Jurkat, Clone E6-1 (cell line): ENCODE results near the gene PCYOX1L.

ENCODE experiments used
- DNase-seq: peaks from one replicate; pipeline ENCODE4 v3.0.0-alpha.2; 2011; ENCODE audit warnings: low read depth, low spot score
- H3K4me3 ChIP-seq: 2 replicates; pipeline ENCODE4 v1.5.1; 2011; ENCODE audit warnings: mild to moderate bottlenecking, low read length, control low read depth, moderate library complexity

Gene PCYOX1L

DNA sequence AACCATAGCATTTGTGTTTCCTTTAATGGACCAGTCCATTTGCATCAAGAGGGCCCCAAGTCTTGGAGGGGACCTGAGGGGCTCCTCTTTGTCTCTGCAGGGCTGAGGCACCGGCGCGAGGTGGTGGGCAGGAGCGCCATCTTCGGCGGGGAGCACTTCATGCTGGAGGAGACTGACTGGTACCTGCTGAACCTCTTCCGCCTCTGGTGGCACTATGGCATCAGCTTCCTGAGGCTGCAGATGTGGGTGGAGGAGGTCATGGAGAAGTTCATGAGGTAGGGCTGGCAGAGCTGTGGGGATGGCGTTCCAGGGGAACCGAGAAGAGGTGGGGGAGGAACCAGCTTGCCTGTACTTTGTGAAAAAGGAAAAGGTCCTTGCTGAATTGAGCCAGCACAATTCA is 6.1 kb downstream of the PCYOX1L start:
- no peak for DNase-seq
- H3K4me3 ChIP-seq: no peak overlapping the region

DNA sequence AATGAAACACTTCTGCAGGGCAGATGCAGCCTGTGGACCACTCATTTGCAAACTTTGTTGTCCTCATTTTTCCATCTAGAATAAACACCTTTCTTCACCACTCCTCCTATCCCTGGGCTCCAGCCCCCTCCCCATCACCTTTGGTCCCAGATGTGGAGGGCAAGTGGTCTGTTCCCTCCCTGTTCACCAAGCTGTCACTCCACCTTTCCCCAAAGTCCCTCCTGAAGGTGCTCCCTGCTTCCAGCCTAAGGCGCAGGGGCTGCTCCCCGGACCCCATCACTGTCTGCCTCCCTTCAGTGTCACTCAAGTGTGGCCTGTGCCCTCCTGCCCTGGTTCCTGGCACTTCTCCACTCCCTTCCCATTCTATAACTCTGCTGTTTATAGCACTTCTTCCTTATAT is 6.9 kb downstream of the PCYOX1L start:
- no peak for DNase-seq
- H3K4me3 ChIP-seq: no peak overlapping the region

DNA sequence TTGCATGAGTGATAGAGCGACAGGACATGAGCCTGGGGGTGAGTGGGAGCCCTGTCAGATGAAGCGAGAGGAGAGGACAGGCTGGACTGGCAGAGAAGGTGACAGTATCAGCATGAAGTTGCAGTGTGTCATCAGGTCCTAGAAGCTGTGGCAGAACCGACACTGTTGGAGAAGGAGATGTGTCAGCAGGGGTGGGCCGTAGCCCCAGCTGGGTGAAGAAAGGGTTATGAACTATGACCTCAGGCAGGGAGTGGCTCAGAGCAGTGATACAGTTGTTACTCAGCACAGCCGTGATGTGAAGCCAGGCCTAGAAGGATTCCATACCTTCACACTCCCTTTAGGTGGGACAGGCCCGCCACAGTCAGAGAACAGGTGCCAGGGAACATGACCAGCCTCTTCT is 7.6 kb downstream of the PCYOX1L start:
- no peak for DNase-seq
- H3K4me3 ChIP-seq: no peak overlapping the region

DNA sequence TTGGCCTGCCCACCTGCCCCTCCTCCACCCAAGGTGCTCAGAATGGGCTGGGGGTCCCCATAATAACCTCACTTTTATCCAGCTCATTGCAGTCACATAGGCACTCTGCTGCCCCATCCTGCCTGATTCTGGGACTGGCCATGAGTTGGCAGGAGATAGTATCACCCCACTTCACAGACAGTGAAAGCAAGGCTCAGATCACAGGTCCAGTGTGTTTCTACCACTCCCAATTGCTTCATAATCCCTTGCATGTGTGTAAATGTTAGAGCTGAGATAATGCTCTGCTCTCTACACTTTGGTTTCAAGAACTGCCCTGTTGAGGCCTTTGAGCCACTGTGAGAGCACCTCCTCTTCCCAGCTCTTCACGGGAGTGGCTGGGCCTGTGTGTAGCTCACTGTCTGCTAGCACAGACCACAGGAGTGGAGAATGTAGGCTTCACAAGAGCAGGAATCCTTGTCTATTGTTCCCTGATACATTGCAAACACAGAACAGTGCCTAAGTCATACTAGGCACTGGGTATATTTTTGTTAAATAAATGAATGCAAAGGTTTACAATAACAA is 8.4 kb downstream of the PCYOX1L start:
- DNase-seq: no peak
- no peak overlapping the region for H3K4me3 ChIP-seq

DNA sequence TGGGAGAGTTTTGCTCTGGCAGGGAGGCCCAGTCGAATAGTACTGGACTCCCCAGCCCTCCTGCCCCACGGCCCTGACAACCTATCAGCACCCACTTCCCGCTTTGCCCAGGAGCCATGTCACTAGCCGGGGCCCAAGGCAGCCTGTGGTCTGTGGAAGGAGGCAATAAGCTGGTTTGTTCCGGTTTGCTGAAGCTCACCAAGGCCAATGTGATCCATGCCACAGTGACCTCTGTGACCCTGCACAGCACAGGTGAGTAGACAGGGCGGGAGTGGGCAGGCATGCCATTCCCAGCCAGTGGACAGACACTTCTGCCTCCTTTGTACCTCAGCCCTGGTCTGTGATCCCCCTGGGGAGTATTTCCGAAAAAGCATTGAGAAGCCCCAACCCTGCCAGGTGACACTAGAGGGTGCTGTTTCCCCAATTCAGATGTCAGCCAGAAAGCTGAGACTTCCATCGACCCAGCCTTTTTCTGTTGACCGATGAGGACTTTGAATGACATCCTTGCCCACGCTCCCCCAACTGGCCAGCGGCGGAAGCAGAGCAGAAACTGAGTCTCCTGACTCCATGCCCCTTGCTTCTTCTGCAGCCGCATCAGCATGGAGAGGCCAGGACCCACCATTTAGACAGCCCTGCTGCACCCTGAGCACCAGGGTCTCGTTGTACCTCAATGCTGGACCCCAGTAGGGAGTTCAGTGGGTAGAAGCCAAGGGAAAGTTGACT is 9.6 kb downstream of the PCYOX1L start:
- no peak for DNase-seq
- H3K4me3 ChIP-seq: no peak overlapping the region

DNA sequence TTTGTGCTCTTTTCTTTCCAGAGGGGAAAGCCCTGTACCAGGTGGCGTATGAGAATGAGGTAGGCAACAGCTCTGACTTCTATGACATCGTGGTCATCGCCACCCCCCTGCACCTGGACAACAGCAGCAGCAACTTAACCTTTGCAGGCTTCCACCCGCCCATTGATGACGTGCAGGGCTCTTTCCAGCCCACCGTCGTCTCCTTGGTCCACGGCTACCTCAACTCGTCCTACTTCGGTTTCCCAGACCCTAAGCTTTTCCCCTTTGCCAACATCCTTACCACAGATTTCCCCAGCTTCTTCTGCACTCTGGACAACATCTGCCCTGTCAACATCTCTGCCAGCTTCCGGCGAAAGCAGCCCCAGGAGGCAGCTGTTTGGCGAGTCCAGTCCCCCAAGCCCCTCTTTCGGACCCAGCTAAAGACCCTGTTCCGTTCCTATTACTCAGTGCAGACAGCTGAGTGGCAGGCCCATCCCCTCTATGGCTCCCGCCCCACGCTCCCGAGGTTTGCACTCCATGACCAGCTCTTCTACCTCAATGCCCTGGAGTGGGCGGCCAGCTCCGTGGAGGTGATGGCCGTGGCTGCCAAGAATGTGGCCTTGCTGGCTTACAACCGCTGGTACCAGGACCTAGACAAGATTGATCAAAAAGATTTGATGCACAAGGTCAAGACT is 10.3 kb downstream of the PCYOX1L start:
- H3K4me3 ChIP-seq: no peak overlapping the region
- DNase-seq: no peak

DNA sequence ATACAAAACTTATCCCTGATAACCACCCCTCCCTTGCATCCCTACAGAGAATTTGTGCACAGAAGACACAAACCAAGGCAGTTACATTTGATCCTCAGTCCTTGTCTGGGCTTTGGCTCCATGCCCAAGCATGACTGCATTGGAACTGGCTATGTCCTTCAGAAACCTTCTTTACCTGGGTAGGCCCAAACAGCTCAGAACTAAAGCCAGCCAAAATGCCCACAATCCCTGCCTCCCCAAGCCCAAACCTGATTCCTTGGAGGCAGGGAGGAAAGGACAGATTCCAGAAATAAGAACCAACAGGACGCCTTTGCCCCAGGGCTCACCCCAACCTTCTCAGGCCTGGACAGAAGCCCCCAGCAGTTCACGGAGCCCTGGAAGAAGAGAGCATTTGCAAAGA is 13.0 kb downstream of the PCYOX1L start:
- DNase-seq: no peak
- H3K4me3 ChIP-seq: no peak overlapping the region

DNA sequence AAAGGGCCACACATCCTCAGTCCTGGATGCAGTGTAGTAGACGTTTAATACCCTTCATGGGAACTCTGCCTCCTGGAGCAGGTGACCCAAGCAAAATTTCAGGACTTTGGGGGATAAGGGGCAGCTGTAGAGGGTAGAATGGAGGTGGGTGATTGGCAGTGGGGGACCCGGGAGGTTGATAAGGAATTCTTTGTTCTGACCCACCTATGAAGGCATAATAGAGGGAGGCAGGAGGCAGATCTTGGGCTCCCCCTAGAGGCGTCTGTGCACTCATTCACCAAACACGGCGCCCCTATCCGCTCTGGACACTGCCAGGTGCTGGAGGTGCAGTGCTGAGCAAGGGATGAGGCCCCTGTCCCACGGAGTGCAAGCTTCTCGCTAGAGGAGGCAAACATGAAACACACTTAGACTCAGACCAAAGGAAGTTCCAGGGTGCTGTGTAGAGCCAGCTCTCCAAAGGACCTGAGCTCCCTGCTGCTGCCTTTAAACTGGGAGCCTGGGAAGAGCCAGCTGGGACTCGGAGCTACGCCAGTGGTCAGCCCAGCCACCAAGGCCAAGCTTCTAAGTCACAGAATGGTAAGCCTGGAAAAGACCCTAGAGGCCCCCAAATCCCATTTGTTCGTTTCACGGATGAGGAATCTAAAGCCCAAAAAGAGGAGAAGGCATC is 13.6 kb downstream of the PCYOX1L start:
- no peak overlapping the region for H3K4me3 ChIP-seq
- DNase-seq: peak; percentile 41

DNA sequence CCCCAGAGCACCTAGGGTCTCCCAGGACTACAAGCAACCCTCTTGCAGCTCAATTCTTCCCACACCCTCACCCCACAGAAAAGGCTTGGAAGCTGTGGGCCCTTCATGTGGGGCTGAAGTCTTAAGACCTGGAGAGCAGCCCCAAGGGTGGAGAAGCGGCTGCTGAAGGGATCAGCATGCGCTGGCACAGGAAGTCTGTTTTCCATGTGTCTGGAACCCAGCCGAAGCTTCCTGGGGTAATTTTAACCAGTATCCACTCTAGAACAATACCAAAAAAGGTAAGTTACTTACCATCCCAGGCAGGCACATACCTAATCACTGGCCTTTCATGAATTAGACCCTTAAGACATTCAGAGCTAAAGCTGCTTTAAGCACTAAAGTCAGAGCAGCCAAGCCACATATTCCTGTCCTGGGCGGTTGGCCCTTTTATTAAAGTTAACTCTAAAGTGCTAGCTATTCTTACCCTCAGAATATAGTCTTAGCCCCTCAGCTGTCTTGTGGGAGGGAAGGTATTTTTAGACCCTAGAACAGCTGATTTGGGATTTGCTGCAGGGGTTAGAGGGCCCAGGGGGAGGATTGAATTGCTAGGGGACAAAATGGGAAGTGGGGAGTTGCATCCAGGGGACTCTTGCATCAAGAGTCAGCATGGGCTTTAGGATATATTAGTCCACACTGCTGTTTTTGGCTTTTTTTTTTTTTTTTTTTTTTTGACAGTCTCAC is 14.4 kb downstream of the PCYOX1L start:
- H3K4me3 ChIP-seq: no peak overlapping the region
- no peak for DNase-seq

DNA sequence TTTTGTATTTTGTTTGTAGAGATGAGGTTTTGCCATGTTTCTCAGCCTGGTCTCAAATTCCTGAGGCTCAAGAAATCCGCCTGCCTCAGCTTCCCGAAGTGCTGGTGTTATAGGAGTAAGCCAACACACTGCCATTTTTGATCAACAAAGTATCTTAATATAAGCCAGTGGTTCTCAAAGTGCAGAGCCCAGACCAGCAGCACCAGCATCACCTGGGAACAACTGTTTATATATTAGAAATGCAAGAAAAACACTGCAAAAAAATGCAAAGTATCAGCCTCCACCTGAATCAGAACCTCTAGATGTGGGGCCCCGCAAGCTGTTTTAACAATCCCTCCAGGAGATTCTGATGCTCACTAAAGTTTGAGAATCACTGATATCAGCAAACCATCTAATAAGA is 15.1 kb downstream of the PCYOX1L start:
- no peak for DNase-seq
- no peak overlapping the region for H3K4me3 ChIP-seq

DNA sequence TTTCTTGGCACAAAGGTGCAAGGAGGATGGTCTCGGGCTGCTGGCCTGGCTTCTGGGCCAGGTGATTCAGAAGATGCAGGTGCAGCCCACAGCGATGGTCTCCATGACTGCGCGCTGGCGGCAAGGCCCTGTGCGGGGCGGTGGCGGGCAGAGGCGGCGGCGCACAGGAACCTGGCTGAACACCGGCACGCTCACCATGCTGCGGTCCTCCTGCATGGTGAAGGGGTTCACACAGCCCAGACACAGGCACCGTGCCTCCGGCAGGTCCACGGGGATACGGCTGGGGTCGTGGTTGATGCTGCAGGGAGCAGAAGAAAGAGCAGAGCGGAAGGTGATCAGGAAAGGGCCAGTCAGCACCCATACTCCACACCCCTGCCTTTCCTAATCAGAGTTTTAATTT is 16.5 kb downstream of the PCYOX1L start:
- no peak for DNase-seq

DNA sequence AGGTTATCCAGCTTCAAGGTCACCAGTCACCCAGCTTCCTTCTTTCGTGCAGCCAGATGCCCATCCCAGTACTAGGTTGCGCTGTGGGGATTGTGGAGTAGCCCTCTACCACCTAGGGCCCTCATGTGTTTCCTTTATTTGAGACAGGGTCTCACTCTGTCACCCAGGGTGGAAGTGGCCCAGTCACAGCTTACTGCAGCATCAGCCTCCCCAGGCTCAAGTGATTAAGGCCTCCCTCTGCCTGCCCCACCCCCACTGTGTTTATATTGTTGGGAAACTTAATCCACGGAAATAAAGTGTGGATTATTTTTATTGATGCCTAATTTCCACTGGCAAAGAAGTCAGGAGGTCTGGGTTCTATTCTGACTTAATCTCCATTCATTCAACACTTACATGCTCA is 17.0 kb downstream of the PCYOX1L start:
- DNase-seq: no peak
- no peak overlapping the region for H3K4me3 ChIP-seq

More for the DNA sequence above, 16.5 kb downstream of the PCYOX1L start:
- no peak overlapping the region for H3K4me3 ChIP-seq

DNA sequence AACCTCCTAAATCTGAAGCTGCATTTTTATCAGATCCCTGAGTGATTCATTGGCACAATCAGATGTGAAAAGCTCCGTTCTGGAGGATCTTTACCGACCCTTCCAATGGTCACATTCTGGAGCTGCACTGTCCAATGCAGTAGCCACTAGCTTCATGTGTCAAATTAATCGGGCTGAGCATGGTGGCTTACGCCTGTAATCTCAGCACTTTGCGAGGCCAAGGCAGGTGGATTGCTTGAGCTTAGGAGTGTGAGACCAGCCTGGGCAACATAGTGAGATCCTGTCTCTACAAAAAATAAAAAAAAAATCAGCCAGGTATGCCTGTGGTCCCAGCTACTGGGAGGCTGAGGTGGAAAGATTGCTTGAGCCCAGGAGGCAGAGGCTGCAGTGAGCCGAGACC is 17.6 kb downstream of the PCYOX1L start:
- H3K4me3 ChIP-seq: no peak overlapping the region
- no peak for DNase-seq

DNA sequence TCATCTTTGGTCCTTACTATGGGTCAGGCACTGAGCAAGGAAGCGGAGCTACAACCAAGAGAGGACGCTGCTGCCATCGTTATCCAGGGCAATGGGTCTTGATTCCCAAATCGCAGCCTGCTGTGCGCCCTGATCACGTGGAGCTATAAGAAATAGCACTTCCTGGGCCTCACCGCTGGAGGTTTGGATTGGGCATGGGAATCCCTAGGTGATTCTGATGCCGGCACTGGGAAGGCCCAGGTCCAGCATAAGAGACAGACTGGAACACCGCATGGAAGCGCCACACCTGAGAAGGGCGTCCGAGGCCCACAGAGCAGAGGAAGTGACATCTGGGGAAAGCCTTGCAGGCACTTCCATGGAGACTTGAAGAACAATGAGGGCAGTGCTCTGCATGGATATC is 18.3 kb downstream of the PCYOX1L start:
- no peak overlapping the region for H3K4me3 ChIP-seq
- DNase-seq: no peak

DNA sequence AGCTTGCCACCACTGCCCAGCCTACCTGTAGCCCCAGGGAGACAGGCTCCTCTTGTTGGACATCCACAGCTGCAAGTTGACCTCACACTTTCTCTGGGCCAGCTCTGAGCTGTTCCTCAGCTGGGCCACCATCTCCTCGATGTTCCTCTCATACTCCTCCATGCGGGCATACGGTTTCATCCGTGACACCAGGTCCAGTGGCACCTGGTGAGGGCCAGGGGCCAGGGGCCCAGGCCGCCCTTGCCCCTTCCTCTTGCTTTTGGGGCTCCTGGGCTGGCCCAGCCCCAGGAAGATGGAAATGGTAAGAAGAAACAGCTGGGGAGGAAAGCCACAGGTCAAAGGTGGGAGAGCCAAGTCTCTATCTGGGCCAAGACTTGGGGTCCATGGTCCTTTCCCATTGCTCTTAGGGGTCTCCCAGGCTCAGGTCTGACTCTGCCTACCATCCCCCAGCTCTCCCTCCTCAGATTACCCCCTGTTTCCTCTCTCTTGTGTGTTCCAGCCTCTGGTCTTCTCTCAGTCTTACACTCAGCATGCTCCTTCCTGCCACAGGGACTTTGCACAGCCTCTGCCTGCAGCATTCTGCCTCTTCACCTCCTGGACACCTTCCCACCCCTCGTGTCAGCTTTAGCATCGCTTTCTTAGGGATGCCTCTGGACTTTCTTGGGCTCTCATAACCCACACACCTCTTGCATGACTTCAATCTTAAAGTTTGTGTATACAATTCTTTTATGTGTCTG is 19.0 kb downstream of the PCYOX1L start:
- DNase-seq: no peak
- no peak overlapping the region for H3K4me3 ChIP-seq

DNA sequence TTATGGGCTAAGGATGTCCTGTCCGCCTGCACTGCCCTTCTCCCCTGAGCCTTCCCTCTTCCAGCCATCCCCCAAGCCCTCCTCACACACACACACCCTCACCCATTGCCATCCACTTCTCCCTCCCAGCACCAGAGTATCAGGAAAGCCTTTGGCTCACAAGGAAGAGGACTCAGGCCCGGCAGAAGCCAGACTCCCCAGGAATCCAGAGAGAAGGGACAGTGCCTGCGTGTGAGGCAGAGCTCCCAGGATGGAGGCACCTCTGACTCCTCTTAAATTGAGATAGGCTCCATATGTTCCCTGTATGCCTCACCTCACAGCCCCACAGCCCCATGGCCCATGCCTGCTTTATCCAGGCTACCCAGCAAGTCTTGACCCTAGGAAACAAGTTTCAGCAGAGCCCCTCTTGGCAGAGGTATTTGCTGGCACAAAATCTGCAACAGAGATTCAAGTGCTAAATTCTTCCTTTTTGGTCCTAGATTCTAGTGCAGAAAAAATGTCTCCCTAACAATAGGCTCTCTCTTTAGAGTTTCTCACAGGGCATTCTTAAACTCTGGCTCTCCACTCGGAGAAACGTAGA is 20.5 kb downstream of the PCYOX1L start:
- no peak overlapping the region for H3K4me3 ChIP-seq
- DNase-seq: no peak

DNA sequence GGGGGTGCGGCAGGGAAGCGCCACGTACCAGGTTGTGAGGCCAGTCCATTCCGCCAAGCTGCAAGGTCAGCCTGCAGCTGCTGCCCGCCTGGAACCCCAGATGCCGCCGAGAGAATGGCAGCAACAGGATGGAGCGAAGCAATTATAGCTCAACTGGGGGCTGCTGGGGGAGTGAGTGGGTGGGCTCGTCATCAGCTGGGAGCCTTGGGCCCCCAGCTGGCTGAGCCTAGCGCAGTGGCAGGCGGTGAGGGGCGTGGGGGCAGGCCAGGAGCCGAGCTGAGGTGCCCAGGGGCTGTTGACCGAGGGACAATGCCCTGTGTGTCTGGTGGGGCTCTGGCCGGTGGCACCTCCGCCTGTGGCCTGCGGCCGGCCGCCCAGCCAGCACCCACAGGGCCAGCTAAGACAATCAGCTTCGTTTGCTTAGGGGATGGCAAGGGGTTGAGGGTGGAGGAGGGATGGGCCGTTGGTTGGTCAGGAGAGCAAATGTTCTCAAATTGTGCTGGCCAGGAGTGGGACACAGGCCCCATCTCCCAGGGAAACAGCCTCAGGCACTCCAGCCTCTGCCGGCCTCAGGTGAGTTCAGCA is 21.4 kb downstream of the PCYOX1L start, which contains the start of gene IL17B:
TSS of gene IL17B (minus strand) at position 116 of the 585 bp plus-strand sequence. CDS start at position 49, 67 bp downstream.
- H3K4me3 ChIP-seq: no peak within 1 kb of the TSS
- no peak for DNase-seq

DNA sequence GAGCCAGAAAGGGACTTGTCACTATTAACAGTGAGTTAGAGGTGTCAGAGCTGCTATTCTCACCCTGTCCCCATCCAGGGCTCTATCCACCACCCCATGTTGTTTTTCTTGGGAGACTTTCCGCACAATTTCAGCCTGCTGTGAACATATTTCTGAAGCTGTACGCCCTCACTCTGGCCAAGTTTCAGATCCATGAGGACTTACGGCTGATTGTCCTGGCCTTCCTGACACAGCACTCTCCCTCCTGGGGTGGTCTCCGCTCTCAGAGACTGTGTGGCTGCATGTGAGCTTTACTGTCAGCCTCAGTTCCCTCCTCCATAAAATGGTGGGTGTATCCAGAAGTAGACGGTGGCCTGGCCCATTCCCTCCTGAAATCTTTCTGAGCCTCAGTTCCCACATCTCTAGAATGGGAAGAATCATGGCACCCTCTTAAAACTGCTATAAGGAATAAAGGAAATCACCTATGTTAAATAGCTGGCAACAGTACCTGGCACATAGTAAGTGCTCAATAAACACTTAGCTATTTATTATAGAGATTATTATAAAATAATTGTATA is 22.1 kb downstream of the PCYOX1L start:
- no peak overlapping the region for H3K4me3 ChIP-seq
- no peak for DNase-seq
